Endothelial cell of umbilical vein (primary cell): ENCODE results near the gene ACTBL2. TPM values are rescaled to one million over a fixed set of nuclear protein-coding genes. Genes with fewer than 3 reads are reported as not detected.

ENCODE experiments used
- BruUV-seq: library from RNA; stranded (reverse); fragments of 400-500 nt; replicated peaks from 2 replicates; lab custom pipeline; 2021; lab: Mats Ljungman, UMichigan
- CTCF ChIA-PET: fragments of 300-600, 350-600 bp; sonication (Branson Sonifier 250); formaldehyde crosslinking; loops from one replicate; lab custom pipeline; 2021; ENCODE audit warnings: antibody characterized with exemption, inconsistent platforms; lab: Charles Lee
- POLR2A ChIA-PET: fragments of 300-600, 350-600 bp; sonication (Branson Sonifier 250); formaldehyde crosslinking; loops from one replicate; lab custom pipeline; 2021; ENCODE audit warnings: antibody characterized with exemption, inconsistent platforms; lab: Charles Lee
- DNase-seq: peaks from one replicate; pipeline ENCODE4 v3.0.0-alpha.2; 2011; ENCODE audit warnings: low read depth, low spot score
- FAIRE-seq: peaks from 2 replicates; lab custom pipeline; 2011; peaks lifted over from hg19 to GRCh38; lab: Jason Lieb, UNC
- H2AFZ ChIP-seq: 2 replicates; pipeline ENCODE4 v1.6.0; 2012; ENCODE audit warnings: low read depth, low read length, control low read depth, inconsistent platforms
- H3K27ac ChIP-seq: 2 replicates; pipeline ENCODE4 v1.5.1; 2011; ENCODE audit warnings: low read depth, mild to moderate bottlenecking, control low read depth, low read length, moderate library complexity; ENCODE audit not compliant: insufficient read depth
- H3K27me3 ChIP-seq, 2 experiments: 2 replicates each; pipeline versions ENCODE4 v1.6.0 to v1.6.1; 2011; ENCODE audit warnings: low read length in 2 of 2, mixed read lengths in 1 of 2; ENCODE audit not compliant: control insufficient read depth in 2 of 2, insufficient read depth in 2 of 2
- H3K36me3 ChIP-seq, 2 experiments: 2 replicates in 1 of 2; 3 replicates in 1 of 2; pipeline ENCODE4 v1.5.1; 2011; ENCODE audit warnings: low read length in 2 of 2, mild to moderate bottlenecking in 1 of 2, moderate library complexity in 1 of 2; ENCODE audit not compliant: control insufficient read depth in 2 of 2, insufficient read depth in 2 of 2; ENCODE audit errors: extremely low read depth in 1 of 2
- H3K4me1 ChIP-seq: 3 replicates; pipeline ENCODE4 v1.5.1; 2011; ENCODE audit warnings: mild to moderate bottlenecking, low read length; ENCODE audit not compliant: control insufficient read depth, insufficient read depth; ENCODE audit errors: extremely low read depth
- H3K4me2 ChIP-seq: 2 replicates; pipeline ENCODE4 v1.6.1; 2011; ENCODE audit warnings: low read length, control low read depth, mixed read lengths; ENCODE audit not compliant: insufficient read depth
- H3K4me3 ChIP-seq, 3 experiments: fragments of 200-600 bp in 1 of 3; sonication (generic), shearing (Covaris generic) in 1 of 3; replicated peaks in 1 of 3; 2 replicates each; pipeline ENCODE4 v1.5.1; 2011 to 2016; ENCODE audit warnings: control low read depth in 3 of 3, low read length in 3 of 3, mild to moderate bottlenecking in 2 of 3, inconsistent platforms in 1 of 3, low read depth in 1 of 3, moderate library complexity in 1 of 3; ENCODE audit not compliant: insufficient read depth in 1 of 3
- H3K79me2 ChIP-seq: 2 replicates; pipeline ENCODE4 v1.6.0; 2012; ENCODE audit warnings: low read length, inconsistent platforms; ENCODE audit not compliant: control insufficient read depth, insufficient read depth
- H3K9ac ChIP-seq: replicated peaks from 2 replicates; pipeline ENCODE3; 2011; ENCODE audit warnings: low read length, control low read depth; ENCODE audit not compliant: insufficient read depth; ENCODE audit errors: extremely low read depth
- H3K9me1 ChIP-seq: replicated peaks from 3 replicates; pipeline ENCODE4 v1.6.0; 2011; ENCODE audit warnings: mild to moderate bottlenecking, low read length; ENCODE audit not compliant: control insufficient read depth, insufficient read depth; ENCODE audit errors: extremely low read depth
- H3K9me3 ChIP-seq: replicated peaks from 2 replicates; pipeline ENCODE4 v1.5.1; 2012; ENCODE audit warnings: low read length, inconsistent platforms; ENCODE audit not compliant: control insufficient read depth, insufficient read depth
- H4K20me1 ChIP-seq: replicated peaks from 2 replicates; pipeline ENCODE3; 2011; ENCODE audit warnings: mild to moderate bottlenecking, low read length; ENCODE audit not compliant: control insufficient read depth, insufficient read depth; ENCODE audit errors: extremely low read depth
- CTCF ChIP-seq, 2 donors: IDR thresholded peaks; 1 replicate in 1 of 2; 2 replicates in 1 of 2; pipeline ENCODE4 v1.5.1; 2011; ENCODE audit warnings: low read length in 2 of 2, mild to moderate bottlenecking in 2 of 2, moderate library complexity in 2 of 2, control low read depth in 1 of 2, inconsistent platforms in 1 of 2, low read depth in 1 of 2; ENCODE audit not compliant: insufficient read depth in 1 of 2; ENCODE audit errors: extremely low read depth in 1 of 2
- EZH2 ChIP-seq: IDR thresholded peaks from 2 replicates; pipeline ENCODE4 v1.6.1; 2012; ENCODE audit warnings: borderline replicate concordance, low read depth, mild to moderate bottlenecking, moderate library complexity, low read length, inconsistent platforms; ENCODE audit not compliant: severe bottlenecking
- FOS ChIP-seq: IDR thresholded peaks from 2 replicates; pipeline ENCODE4 v1.6.1; 2011; ENCODE audit warnings: mild to moderate bottlenecking, low read length, moderate library complexity, borderline replicate concordance; ENCODE audit not compliant: insufficient read depth
- GATA2 ChIP-seq: IDR thresholded peaks from 2 replicates; pipeline ENCODE4 v1.7.0; 2011; ENCODE audit warnings: low read depth, mild to moderate bottlenecking, moderate library complexity, mixed read lengths, low read length; ENCODE audit not compliant: insufficient read length, insufficient read depth
- JUN ChIP-seq: IDR thresholded peaks from 2 replicates; pipeline ENCODE4 v1.6.1; 2011; ENCODE audit warnings: borderline replicate concordance, low read depth; ENCODE audit not compliant: insufficient read length, insufficient read depth
- MAX ChIP-seq: IDR thresholded peaks from 2 replicates; pipeline ENCODE4 v1.6.1; 2011; ENCODE audit not compliant: insufficient read depth, insufficient read length
- MYC ChIP-seq: IDR thresholded peaks from one replicate; pipeline ENCODE4 v1.6.1; 2011; ENCODE audit warnings: mild to moderate bottlenecking, low read depth, low read length
- POLR2A ChIP-seq: IDR thresholded peaks from 2 replicates; pipeline ENCODE4 v1.6.1; 2012; ENCODE audit warnings: low read depth, mild to moderate bottlenecking, control low read depth, low read length
- POLR2AphosphoS5 ChIP-seq: IDR thresholded peaks from 2 replicates; pipeline ENCODE4 v1.6.1; 2012; ENCODE audit warnings: low read depth, mild to moderate bottlenecking, control low read depth, low read length, moderate library complexity; ENCODE audit not compliant: insufficient read depth
- dilution Hi-C: fragments of 300-500 bp; cut with MboI; formaldehyde crosslinking; loops from one replicate; pipeline ENCODE4 v1.15.0; 2019; ENCODE audit warnings: low sequenced_read_pairs; ENCODE audit not compliant: extremely low pct_ligation_motif_present
- intact Hi-C: fragments of 100-400 bp; cut with micrococcal nuclease; formaldehyde crosslinking; loops from one replicate; pipeline ENCODE4 v1.10.0; 2022
- polyA plus RNA-seq, 4 experiments: library from polyadenylated mRNA; depleted of rRNA in 3 of 4; stranded (reverse) in 3 of 4; unstranded in 1 of 4; fragments of >200 nt; gene quantifications; 2 replicates each; pipeline versions ENCODE4 v1.2.1 to v1.2.3, GENCODE V29; 2011 to 2012; ENCODE audit warnings: missing spikeins in 1 of 4
- total RNA-seq: library from RNA; stranded (reverse); gene quantifications from 2 replicates; pipeline ENCODE4 v1.2.3, GENCODE V29; 2021

Gene ACTBL2
- total and polyA plus RNA-seq, 2 donors (not counting 3 experiments of a cell fraction or from before 2014, with no cell fraction given): 0.08 TPM; not detected in 1

- intact Hi-C loops: no loop called here
- no TSS peak for BruUV-seq
- dilution Hi-C loops: no loop called here
- ChIA-PET POLR2A (no interaction called here), CTCF (interaction anchor here (1.3 to 2.2 kb wide), 2 partner anchors 10 to 145 kb away, joined by 4 to 5 read pairs; no protein-coding TSS in a partner anchor)
- TF ChIP-seq EZH2 (no peak), GATA2 (no peak), MYC (no peak), CTCF (IDR thresholded peaks at IDR 0.05; ENCODE audit: extremely low read depth in 1 of 2, insufficient read depth in 1 of 2, low read depth in 1 of 2, low read length in 2 of 2) (no peak), MAX (no peak), FOS (no peak), POLR2AphosphoS5 (no peak), POLR2A (no peak), JUN (no peak)
- no peaks in the 10 kb centered on the region for H3K9me3 ChIP-seq
- FAIRE-seq: no peak
- no peak for DNase-seq
- H3K27ac ChIP-seq: no peak overlapping the region
- H3K9me1 ChIP-seq: no peaks in the 10 kb centered on the region
- no peak overlapping the region for H3K9ac ChIP-seq
- no peaks in the 10 kb centered on the region for H3K79me2 ChIP-seq
- no peaks in the 10 kb centered on the region for H3K36me3 ChIP-seq
- H4K20me1 ChIP-seq: no peaks in the 10 kb centered on the region
- H2AFZ ChIP-seq: no peak overlapping the region
- peaks cover 15% of the 10 kb centered on the region for H3K4me1 ChIP-seq
- no peak overlapping the region for H3K4me3 ChIP-seq
- H3K27me3 ChIP-seq: no peaks in the 10 kb centered on the region
- no peak overlapping the region for H3K4me2 ChIP-seq
These were observed 22.9 kb upstream of the ACTBL2 start for GRCh38 chr5:57505272-57506200.
